Middle frontal gyrus (tissue), 1 donor: ENCODE results near the gene MALRD1.

Experiments used
- DNase-seq: peaks from one replicate; pipeline ENCODE4 v3.0.0-alpha.2; 2015; ENCODE audit warnings: low spot score; ENCODE audit errors: extremely low spot score

The MALRD1 gene

GRCh38 chr10:19221216-19221615 is 172.6 kb downstream of the MALRD1 start:
- no peak for DNase-seq

GRCh38 chr10:19226025-19226424 is 177.4 kb downstream of the MALRD1 start:
- no peak for DNase-seq

GRCh38 chr10:19231034-19231433 is 182.4 kb downstream of the MALRD1 start:
- no peak for DNase-seq

- DNase-seq = no peak
Measured at GRCh38 chr10:19245889-19246752, 197.5 kb downstream of the MALRD1 start.

GRCh38 chr10:19247843-19248242 is 199.2 kb downstream of the MALRD1 start:
- DNase-seq = no peak

GRCh38 chr10:19250546-19250945 is 201.9 kb downstream of the MALRD1 start:
- DNase-seq = no peak

- DNase-seq = no peak
Measured at GRCh38 chr10:19252531-19252930, 203.9 kb downstream of the MALRD1 start.

- no peak for DNase-seq
Measured at GRCh38 chr10:19256331-19256730, 207.7 kb downstream of the MALRD1 start.

GRCh38 chr10:19263262-19263661 is 214.7 kb downstream of the MALRD1 start:
- no peak for DNase-seq

GRCh38 chr10:19283285-19283684 is 234.7 kb downstream of the MALRD1 start:
- DNase-seq = no peak

GRCh38 chr10:19283786-19284185 is 235.2 kb downstream of the MALRD1 start:
- no peak for DNase-seq

GRCh38 chr10:19290770-19291169 is 242.2 kb downstream of the MALRD1 start:
- DNase-seq = no peak

GRCh38 chr10:19294233-19294632 is 245.6 kb downstream of the MALRD1 start:
- DNase-seq = no peak

- DNase-seq = no peak
Measured at GRCh38 chr10:19299645-19300044, 251.0 kb downstream of the MALRD1 start.

- DNase-seq = no peak
Measured at GRCh38 chr10:19302117-19302516, 253.5 kb downstream of the MALRD1 start.

- DNase-seq = no peak
Measured at GRCh38 chr10:19310066-19310465, 261.5 kb downstream of the MALRD1 start.

- DNase-seq = no peak
Measured at GRCh38 chr10:19316204-19316870, 267.7 kb downstream of the MALRD1 start.

- DNase-seq = no peak
Measured at GRCh38 chr10:19317952-19318351, 269.4 kb downstream of the MALRD1 start.

- DNase-seq = no peak
Measured at GRCh38 chr10:19325581-19325980, 277.0 kb downstream of the MALRD1 start.

- DNase-seq = no peak
Measured at GRCh38 chr10:19328582-19328981, 280.0 kb downstream of the MALRD1 start.

- DNase-seq = no peak
Measured at GRCh38 chr10:19329475-19329874, 280.9 kb downstream of the MALRD1 start.

- no peak for DNase-seq
Measured at GRCh38 chr10:19332304-19332703, 283.7 kb downstream of the MALRD1 start.

GRCh38 chr10:19333631-19334030 is 285.0 kb downstream of the MALRD1 start:
- no peak for DNase-seq
